CD14-positive monocyte (primary cell): ENCODE measurements around the gene MYB. TPM values are rescaled to one million over a fixed set of nuclear protein-coding genes. Genes with fewer than 3 reads are reported as not detected.

Experiments used
- DNase-seq, 3 donors: peaks; one replicate each; pipeline ENCODE4 v3.0.0-alpha.2; 2011 to 2022
- H2AFZ ChIP-seq: 2 replicates; pipeline ENCODE4 v1.6.0; 2012; ENCODE audit warnings: mild to moderate bottlenecking, low read depth, low read length, inconsistent platforms; ENCODE audit not compliant: insufficient read depth, poor library complexity, severe bottlenecking
- H3K27ac ChIP-seq, 2 donors: 1 replicate in 1 of 2; 2 replicates in 1 of 2; pipeline ENCODE4 v1.5.1; 2012 to 2013; ENCODE audit warnings: low read length in 2 of 2, control low read depth in 1 of 2, inconsistent platforms in 1 of 2, low read depth in 1 of 2, mild to moderate bottlenecking in 1 of 2
- H3K27me3 ChIP-seq, 2 donors: one replicate each; pipeline versions ENCODE4 v1.6.0 to v1.6.1; 2011 to 2013; ENCODE audit warnings: low read length in 2 of 2; ENCODE audit not compliant: control insufficient read depth in 2 of 2, insufficient read depth in 2 of 2
- H3K36me3 ChIP-seq, 2 donors: replicated peaks in 1 of 2; 1 replicate in 1 of 2; 2 replicates in 1 of 2; pipeline versions ENCODE4 v1.5.1 to v1.6.1; 2012 to 2013; ENCODE audit warnings: low read length in 2 of 2, control low read depth in 1 of 2, inconsistent platforms in 1 of 2, mild to moderate bottlenecking in 1 of 2; ENCODE audit not compliant: insufficient read depth in 2 of 2, control insufficient read depth in 1 of 2
- H3K4me1 ChIP-seq, 2 donors: 1 replicate in 1 of 2; 2 replicates in 1 of 2; pipeline versions ENCODE4 v1.5.1 to v1.6.1; 2012 to 2013; ENCODE audit warnings: low read length in 2 of 2, control low read depth in 1 of 2, inconsistent platforms in 1 of 2, mild to moderate bottlenecking in 1 of 2, moderate library complexity in 1 of 2; ENCODE audit not compliant: insufficient read depth in 2 of 2, control insufficient read depth in 1 of 2
- H3K4me2 ChIP-seq: replicated peaks from 2 replicates; pipeline ENCODE3; 2012; ENCODE audit warnings: low read length, moderate library complexity, mild to moderate bottlenecking; ENCODE audit not compliant: poor library complexity, severe bottlenecking; ENCODE audit errors: extremely low read depth
- H3K4me3 ChIP-seq, 3 experiments: fragments of 200-600 bp in 1 of 3; sonication (generic) in 1 of 3; replicated peaks in 1 of 3; 1 replicate in 2 of 3; 2 replicates in 1 of 3; pipeline ENCODE4 v1.5.1; 2011 to 2013; ENCODE audit warnings: low read length in 3 of 3, mild to moderate bottlenecking in 3 of 3, control low read depth in 2 of 3, low read depth in 2 of 3, inconsistent platforms in 1 of 3, moderate library complexity in 1 of 3
- H3K79me2 ChIP-seq: 2 replicates; pipeline ENCODE4 v1.6.0; 2012; ENCODE audit warnings: mild to moderate bottlenecking, control low read depth, inconsistent platforms, low read length, moderate library complexity; ENCODE audit not compliant: insufficient read depth
- H3K9ac ChIP-seq: 2 replicates; pipeline ENCODE4 v1.6.0; 2017; ENCODE audit warnings: low read length, mild to moderate bottlenecking; ENCODE audit not compliant: insufficient read depth, poor library complexity, severe bottlenecking
- H3K9me3 ChIP-seq, 2 donors: replicated peaks in 1 of 2; 1 replicate in 1 of 2; 2 replicates in 1 of 2; pipeline versions ENCODE4 v1.5.1 to v1.6.1; 2012 to 2013; ENCODE audit warnings: low read length in 2 of 2, control low read depth in 1 of 2; ENCODE audit not compliant: control insufficient read depth in 1 of 2, insufficient read depth in 1 of 2
- H4K20me1 ChIP-seq: 2 replicates; pipeline ENCODE4 v1.6.0; 2012; ENCODE audit warnings: mild to moderate bottlenecking, low read length, control low read depth, moderate library complexity; ENCODE audit not compliant: insufficient read depth
- H3K27ac Mint-ChIP-seq, 7 donors: one replicate each; pipeline ENCODE4 v1.8.0; 2020; ENCODE audit warnings: mild to moderate bottlenecking in 7 of 7, mixed read lengths in 7 of 7, moderate library complexity in 6 of 7, inconsistent platforms in 2 of 7
- H3K27me3 Mint-ChIP-seq, 3 donors: one replicate each; pipeline ENCODE4 v1.8.0; 2021 to 2022; ENCODE audit warnings: low read depth in 3 of 3, mild to moderate bottlenecking in 3 of 3, mixed read lengths in 3 of 3, moderate library complexity in 3 of 3, inconsistent platforms in 1 of 3
- H3K36me3 Mint-ChIP-seq, 2 donors: one replicate each; pipeline ENCODE4 v1.8.0; 2020; ENCODE audit warnings: mixed read lengths in 2 of 2, inconsistent platforms in 1 of 2, mild to moderate bottlenecking in 1 of 2
- H3K4me1 Mint-ChIP-seq: one replicate; pipeline ENCODE4 v1.8.0; 2020; ENCODE audit warnings: mild to moderate bottlenecking, mixed read lengths
- H3K4me3 Mint-ChIP-seq, 2 donors: one replicate each; pipeline ENCODE4 v1.8.0; 2020; ENCODE audit warnings: mild to moderate bottlenecking in 2 of 2, mixed read lengths in 2 of 2, moderate library complexity in 1 of 2
- H3K9me3 Mint-ChIP-seq, 7 donors: one replicate each; pipeline ENCODE4 v1.8.0; 2020 to 2022; ENCODE audit warnings: mixed read lengths in 7 of 7, mild to moderate bottlenecking in 6 of 7, moderate library complexity in 6 of 7, inconsistent platforms in 2 of 7
- WGBS: methylation state at CpG from one replicate; pipeline ENCODE4 v1.1.5; 2013; ENCODE audit warnings: missing lambda C conversion rate; ENCODE audit not compliant: insufficient coverage; 5-methylcytosine and 5-hydroxymethylcytosine counted together
- intact Hi-C, 2 donors: fragments of 100-400 bp; cut with micrococcal nuclease; formaldehyde crosslinking; loops; one replicate each; pipeline versions ENCODE4 v1.15.0 to v1.15.1; 2023
- polyA plus RNA-seq, 3 donors: library from polyadenylated mRNA; depleted of rRNA in 1 of 3; unstranded in 2 of 3; stranded (reverse) in 1 of 3; fragments of 300-500 nt in 2 of 3; fragments of >200 nt in 1 of 3; fragmentation: Illumina TruSeq in 2 of 3; gene quantifications; 1 replicate in 2 of 3; 2 replicates in 1 of 3; pipeline ENCODE4 v1.2.3, GENCODE V29; 2012 to 2021
- TF ChIP-seq, protein P1 (sequence below): fragments of 200-600 bp; IDR thresholded peaks from one replicate; pipeline ENCODE4 v1.8.0; 2022; ENCODE audit warnings: antibody characterized with exemption, mild to moderate bottlenecking

MYB gene
- polyA plus RNA-seq, 3 donors, result 1.5 to 2.2 (median 1.7) TPM

- H3K27ac ChIP-seq, result no peak overlapping the region
- Mint-ChIP-seq H3K27me3 (peaks cover 0 to 1% (median 0%) of the 10 kb centered on the region in 3 donors), H3K9me3 (no peaks in the 10 kb centered on the region), H3K36me3 (peaks cover 26 to 43% of the 10 kb centered on the region in 2 donors), H3K4me1 (peaks cover 14% of the 10 kb centered on the region), H3K27ac (peak overlapping the region in 4 of 7 donors; percentile 1 to 65 (median 36)), H3K4me3 (no peak overlapping the region)
- H3K27me3 ChIP-seq, result no peaks in the 10 kb centered on the region
- H2AFZ ChIP-seq, result no peak overlapping the region
- 98% methylated on average over 4 of the region's 5 CpGs for WGBS
- TF ChIP-seq, protein P1, sequence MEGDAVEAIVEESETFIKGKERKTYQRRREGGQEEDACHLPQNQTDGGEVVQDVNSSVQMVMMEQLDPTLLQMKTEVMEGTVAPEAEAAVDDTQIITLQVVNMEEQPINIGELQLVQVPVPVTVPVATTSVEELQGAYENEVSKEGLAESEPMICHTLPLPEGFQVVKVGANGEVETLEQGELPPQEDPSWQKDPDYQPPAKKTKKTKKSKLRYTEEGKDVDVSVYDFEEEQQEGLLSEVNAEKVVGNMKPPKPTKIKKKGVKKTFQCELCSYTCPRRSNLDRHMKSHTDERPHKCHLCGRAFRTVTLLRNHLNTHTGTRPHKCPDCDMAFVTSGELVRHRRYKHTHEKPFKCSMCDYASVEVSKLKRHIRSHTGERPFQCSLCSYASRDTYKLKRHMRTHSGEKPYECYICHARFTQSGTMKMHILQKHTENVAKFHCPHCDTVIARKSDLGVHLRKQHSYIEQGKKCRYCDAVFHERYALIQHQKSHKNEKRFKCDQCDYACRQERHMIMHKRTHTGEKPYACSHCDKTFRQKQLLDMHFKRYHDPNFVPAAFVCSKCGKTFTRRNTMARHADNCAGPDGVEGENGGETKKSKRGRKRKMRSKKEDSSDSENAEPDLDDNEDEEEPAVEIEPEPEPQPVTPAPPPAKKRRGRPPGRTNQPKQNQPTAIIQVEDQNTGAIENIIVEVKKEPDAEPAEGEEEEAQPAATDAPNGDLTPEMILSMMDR, result no peak
- H3K79me2 ChIP-seq, result no peaks in the 10 kb centered on the region
- no peak overlapping the region for H3K4me3 ChIP-seq
- peaks cover 27 to 28% of the 10 kb centered on the region in 2 donors for H3K36me3 ChIP-seq
- H3K9me3 ChIP-seq, result no peaks in the 10 kb centered on the region
- H3K4me1 ChIP-seq, result peaks cover 2 to 5% of the 10 kb centered on the region in 2 donors
- H3K4me2 ChIP-seq, result no peak overlapping the region
- intact Hi-C loops, result loop anchor here in 1 of 2 donors (10.0 kb wide), 1 partner anchor 72 kb away; no protein-coding TSS in a partner anchor
- no peak for DNase-seq
- H4K20me1 ChIP-seq, result no peaks in the 10 kb centered on the region
- no peak overlapping the region for H3K9ac ChIP-seq
These were observed 41.5 kb downstream of the MYB start for GRCh38 chr6:135222623-135223022.

DNA sequence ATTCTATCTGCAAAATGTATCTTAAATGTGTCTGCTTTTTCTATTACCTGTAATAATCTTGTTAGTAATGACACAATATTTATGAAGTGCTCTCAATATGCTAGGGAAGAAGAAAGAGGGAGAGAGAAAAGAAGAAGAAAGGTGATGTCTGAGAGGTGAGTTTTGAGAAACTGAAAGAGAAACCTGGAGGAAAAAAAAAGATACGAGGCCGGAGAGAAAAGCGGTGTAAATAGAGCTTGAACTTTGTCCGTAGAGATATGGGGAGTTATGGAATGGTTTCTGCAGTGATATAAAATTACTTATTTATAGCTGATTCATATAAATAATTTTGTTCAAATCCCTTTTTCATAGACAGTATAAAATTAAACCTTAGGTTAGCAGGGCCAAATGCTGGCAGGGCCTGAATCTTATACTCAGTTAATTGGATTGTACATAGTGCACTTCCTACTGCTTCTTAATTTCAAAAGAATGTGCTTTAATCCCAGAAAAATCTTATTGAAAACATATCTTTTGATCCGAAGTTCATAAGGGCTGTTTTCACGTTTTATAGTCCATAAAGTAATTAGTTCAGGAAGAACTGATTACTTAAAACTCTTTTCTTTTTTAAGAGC is 43.0 kb downstream of the MYB start:
- peaks cover 22% of the 10 kb centered on the region for H3K4me1 Mint-ChIP-seq
- Histone ChIP-seq H3K4me3 (peak overlapping the region in 1 of 3 experiments; percentile 23), H4K20me1 (no peaks in the 10 kb centered on the region), H3K4me1 (peaks cover 9 to 10% of the 10 kb centered on the region in 2 donors), H3K36me3 (peaks cover 15% of the 10 kb centered on the region in 2 donors), H3K9me3 (no peaks in the 10 kb centered on the region), H3K27me3 (no peaks in the 10 kb centered on the region), H3K9ac (no peak overlapping the region), H3K79me2 (no peaks in the 10 kb centered on the region), H2AFZ (peak overlapping the region; percentile 62), H3K27ac (no peak overlapping the region), H3K4me2 (peak overlapping the region; percentile 29)
- peaks cover 0 to 1% (median 0%) of the 10 kb centered on the region in 3 donors for H3K27me3 Mint-ChIP-seq
- H3K9me3 Mint-ChIP-seq, result no peaks in the 10 kb centered on the region
- peaks cover 18 to 33% of the 10 kb centered on the region in 2 donors for H3K36me3 Mint-ChIP-seq
- H3K4me3 Mint-ChIP-seq, result peak overlapping the region in 1 of 2 donors; percentile 54
- TF ChIP-seq, protein P1, result no peak
- intact Hi-C loops, result loop anchor here in 1 of 2 donors (10.0 kb wide), 1 partner anchor 71 kb away; no protein-coding TSS in a partner anchor
- peak overlapping the region in 2 of 7 donors; percentile 12 to 37 for H3K27ac Mint-ChIP-seq
- no peak for DNase-seq
- no CpG with 5 or more reads among the region's 6 CpGs for WGBS
